NCI-H2227 (cell line): Measurements from ENCODE around the gene NOVA2.
"Not testable (repeated sequence)": the region's sequence is repeated elsewhere in the genome, so short reads cannot be mapped to it uniquely, and the experiment has no call there.

Experiments
- DNase-seq: peaks from one replicate; lab custom pipeline; 2025; ENCODE audit not compliant: unreplicated experiment; lab: John Stamatoyannopoulos, UW

Gene NOVA2

DNA sequence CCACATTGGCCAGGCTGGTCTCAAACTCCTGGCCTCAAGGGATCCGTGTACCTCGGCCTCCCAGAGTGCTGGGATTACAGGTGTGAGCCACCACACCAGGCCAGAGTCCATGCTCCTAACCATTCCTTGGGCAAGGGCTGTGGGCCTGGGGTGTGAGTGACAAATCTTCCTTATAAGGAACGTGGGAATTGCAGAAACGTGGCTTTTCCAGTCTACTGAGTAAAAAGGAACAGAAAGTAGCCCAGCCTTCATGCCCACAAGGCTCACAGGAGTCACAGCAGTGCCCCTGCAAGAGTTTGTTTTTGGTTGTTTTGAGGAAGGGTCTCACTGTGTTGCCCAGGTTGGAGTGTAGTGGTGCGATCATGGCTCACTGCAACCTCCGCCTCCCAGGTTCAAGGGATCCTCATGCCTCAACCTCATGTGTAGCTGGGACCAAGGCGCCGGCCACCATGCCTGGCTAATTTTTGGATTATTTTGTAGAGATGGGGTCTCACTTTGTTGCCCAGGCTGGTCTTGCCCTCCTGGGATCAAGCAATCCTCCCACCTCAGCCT, 76.3 kb downstream of the NOVA2 start:
- DNase-seq: no peak

DNA sequence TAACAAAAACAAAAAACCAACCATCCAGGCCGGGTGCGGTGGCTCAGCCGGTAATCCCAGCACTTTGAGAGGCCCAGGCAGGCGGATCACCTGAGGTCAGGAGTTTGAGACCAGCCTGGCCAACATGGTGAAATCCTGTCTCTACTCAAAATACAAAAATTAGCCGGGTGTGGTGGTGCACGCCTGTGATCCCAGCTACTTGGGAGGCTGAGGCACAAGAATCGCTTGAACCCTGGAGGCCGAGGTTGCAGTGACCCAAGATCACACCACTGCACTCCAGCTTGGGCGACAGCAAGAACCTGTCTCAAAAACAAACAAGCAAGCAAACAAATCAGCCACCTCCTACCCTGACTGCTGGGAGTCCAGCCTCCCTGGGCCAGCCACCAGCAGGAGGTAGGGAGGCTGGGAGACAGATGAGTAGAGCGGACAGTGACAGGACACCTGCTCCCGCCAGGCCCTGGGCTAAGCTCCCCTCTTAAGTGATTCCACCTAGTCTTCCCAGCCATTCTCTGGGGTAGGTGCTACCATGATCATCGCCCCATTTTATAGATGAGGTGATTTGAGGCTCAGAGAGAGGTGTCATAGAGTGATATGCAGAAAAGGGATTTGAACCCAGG, 77.6 kb downstream of the NOVA2 start:
- not testable (repeated sequence) for DNase-seq

DNA sequence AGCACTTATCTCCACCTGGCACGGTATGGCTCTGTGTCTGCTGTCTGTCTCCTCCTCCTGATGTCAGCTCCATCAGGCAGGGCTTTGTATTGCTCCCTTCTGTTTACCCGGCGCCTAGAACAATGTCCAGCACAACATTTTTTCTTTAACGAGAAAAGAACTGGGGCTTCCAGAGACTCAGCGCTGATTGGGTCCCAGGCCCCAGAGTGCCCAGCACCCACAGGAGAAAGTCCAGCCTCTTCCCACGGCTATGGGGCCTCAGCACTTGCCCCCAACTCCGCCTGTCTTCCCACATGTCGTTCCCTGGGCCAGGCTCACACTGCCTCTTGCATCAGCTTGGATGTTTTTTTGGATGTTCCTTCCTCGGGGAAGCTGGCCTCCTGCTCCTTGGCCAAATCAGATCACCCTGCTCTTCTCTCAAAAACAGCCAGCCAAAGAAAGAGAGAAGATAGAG, 78.1 kb downstream of the NOVA2 start:
- no peak for DNase-seq

DNA sequence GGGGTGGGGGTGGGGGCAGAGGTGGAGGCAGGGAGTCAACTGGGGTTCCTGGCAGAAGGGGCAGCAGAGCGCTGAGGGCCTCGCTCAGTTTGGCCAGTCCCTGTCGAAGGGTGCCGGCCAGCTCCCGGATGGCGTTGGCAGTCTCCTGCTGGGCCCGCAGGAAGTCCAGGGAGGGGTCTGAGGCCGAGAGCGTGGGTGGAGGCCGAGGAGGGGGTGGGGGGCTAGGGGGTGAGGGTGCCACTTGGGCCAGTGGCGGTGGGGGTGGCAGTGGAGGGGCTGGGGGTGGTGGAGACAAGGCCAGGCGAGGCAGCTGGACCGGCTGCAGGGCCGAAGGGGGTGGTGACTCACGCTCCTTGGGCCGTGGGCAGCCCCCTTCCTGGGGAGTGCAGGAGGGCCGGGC, 82.8 kb downstream of the NOVA2 start:
- DNase-seq: no peak

DNA sequence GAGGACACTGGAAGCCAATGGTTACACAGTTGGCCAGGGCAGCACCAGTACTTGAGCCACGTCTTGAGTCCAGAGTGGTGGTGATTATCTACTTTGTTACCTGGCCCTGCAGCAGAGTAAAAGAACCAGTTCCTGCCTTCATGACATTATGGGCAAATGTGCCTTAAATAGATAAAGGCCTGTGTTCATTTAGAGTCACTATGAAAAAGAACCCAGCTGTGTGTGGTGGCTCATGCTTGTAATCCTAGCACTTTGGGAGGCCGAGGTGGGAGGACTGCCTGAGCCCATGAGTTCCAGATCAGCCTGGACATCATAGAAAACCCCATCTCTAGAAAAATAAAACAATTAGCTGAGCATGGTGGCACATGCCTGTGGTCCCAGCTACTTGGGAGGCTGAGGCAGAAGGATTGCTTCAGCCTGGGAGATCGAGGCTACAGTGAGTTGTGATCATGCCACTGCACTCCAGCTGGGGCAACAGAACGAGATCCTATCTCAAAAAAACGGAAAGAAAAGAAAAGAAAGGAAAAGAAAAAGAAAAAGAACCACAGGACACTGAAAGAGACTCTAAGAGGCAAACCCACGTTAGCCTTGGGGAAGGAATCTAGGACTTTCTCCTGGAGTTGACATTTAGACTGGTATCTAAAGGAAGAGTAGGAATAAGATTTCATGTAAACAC, 84.3 kb downstream of the NOVA2 start:
- no peak for DNase-seq

DNA sequence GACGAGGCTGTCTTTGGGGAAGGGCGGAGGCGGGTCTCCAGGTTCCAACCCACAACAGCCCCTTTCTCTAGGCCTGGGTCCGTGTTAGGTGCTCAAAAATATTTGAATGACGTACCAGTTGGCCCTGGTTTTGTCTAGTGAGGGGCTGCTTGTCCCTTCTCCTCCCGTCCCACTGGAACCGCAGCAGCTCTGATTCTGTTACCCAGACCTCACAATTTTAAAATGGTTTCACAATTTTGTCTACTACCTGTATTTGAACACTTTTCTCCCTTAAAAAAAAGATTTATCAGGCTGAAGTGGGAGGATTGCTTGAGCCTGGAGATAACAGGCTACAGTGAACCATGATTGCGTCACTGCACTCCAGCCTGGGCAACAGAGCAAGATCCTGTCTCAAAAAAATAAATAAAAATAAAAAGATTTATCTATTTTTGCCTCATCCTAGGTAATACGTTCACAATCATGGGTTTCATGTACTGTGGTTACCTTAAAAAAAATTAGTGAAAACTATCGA, 86.4 kb downstream of the NOVA2 start:
- no peak for DNase-seq

DNA sequence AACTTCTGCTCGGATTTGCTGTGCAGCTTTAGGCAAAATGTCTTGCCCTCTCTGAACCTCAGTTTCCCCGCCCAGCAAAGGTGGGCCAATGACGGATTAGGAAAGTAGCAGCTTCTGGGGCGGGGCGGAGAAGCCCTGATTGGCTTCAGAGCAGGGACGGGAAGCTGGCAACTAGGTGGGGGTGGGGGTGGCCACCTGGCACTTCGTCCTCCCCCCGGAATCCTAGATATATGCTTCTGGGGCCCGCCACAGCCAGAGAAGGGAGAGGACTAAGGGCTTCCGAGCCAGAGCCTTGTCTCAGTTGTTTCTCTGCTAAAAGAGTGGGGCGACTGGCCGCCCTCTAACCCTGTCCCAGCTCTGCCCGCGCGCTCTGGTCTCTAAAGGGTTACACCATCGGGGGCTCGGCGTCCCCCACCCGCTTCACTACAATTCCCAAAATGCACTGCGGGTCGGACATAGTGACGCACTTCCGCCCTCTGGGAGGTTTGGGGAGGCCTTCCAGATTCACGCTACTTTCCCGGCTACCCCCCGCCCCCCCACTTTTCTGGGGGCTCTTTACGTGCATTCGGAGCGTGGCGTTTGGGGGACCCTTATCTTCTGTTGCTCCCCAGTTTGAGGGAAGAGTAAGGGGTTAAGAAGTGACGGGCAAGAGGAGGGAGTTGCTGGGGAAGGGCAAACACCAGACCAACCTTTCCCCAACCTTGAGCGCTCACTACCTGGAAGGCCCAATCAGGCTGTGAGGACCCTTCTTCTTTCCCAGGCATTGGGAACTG, 87.1 kb downstream of the NOVA2 start:
- peak; percentile 92 for DNase-seq

DNA sequence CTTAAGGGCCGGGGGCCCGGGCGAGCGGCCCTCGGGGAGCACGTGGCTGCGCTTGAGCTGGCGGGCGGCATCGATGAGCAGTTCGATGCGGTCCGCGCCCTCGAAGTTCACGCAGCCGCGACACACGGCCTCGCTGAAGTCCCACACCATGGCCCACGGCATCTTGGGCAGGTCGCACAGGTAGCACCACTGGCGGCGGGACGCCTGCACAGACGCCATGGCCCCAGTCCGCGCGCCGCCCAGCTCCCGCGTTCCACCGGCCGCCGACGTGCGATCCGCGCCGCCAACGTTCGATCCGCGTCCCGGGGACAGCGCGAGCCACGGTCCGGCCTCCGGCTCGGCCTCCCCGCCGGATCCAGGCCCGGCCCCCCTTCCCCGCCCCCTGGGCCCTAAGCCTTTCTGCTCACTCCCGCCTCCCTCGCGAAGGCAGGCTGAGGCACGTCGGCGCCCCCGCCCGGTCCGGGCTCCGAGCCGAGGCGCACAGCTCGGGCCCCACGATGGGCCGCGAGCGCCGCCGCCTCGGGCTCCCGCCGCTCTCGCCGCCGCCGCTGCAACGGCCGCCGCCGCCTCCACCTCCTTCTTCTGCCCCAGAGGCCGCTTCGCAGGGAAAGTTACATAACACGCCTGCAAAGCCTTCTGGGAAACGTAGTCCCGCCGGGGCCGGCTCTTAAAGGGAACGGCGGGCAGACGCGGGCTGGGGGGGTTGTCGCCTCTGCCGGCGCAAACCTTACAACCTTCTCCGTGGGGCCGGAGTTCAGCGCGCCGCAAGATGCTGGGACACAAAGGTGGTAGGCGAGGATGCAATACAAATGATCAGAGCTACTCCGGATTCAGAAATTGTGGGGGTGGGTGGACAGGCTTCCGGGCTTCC, 87.9 kb downstream of the NOVA2 start, which contains the start of gene IRF2BP1:
IRF2BP1 (minus strand) TSS at position 586 of the 871 bp plus-strand sequence; CDS start at position 219, 367 bp downstream.
- peak; percentile 92 for DNase-seq

DNA sequence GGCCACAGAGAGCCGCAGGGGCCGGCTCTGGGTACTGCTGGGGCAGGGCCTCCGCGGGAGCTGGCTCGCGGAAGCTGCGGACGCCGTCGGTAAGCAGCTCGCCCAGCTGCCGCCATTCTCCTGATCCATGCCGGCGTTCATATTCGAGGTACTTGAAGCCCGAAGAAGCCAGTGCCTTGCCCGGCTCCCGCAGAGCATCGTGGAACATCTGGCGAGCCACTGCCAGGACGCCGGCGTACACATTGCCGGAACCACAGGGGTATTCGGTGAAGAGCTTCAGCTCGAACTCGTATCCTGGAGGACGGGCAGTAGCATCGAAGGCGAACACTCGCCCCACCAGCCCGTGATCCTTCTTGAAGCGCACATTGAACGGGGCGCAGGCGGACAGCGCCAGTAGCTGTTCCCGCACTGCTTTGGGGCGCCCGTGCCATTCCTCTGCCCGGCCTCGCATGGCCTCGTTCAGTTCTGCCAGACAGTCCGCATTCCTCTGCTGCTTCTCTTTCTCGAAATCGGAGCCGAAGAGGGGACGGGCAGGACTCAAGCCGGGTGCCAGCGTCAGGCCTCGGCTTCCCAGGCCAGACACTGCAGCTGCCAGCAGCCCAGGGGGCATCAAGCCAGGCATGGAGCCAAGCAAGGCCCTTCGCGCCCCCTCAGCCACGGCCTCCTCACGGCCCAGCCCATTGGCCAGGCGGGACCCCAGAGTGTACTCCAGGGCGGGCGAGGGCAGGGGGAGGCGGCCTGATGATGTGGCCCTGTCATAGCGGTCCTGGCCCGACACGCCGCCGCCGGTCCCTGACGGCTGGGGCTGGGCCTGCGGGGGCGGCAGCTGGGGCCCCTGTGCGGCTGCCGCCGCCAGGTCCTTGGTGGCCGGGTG, 88.7 kb downstream of the NOVA2 start:
- DNase-seq: no peak

DNA sequence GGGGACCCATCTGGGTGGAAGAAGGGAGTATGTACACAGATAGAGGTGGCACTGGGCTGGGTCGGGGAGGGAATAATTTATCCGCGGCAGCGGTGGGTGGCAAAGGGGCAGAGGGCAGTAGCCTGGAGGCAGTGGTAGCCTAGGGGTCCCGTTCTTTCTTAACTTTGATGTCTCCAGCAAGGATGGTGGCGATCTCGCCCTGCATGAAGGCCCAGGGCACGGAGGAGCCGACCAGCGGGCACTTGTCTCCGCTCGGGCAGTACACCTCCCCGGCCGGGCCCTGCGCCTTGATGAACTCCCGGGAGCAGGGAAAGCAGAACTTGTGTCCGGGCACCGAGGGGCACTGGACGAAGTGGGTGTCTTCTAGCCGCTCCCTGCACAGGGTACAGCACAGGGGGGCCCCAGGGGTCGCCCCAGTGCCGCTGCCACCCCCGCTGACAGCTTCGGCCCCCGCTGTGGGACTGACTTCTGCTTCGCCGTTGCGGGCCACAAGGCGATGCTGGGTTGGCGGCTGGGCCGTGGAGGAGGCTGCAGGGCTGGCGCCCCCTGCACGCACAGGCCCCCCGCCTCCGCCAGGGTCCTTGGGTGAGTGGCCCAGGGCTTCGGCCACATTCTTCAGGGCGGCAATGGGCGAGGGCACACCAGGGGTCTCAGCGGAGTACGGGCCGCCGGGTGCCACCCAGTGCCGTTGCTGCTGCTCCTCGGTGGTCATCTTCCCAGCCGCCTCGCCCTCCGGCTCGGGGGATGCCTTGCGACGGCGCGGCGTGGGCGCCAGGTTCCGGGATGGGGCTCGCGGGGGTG, 89.6 kb downstream of the NOVA2 start:
- DNase-seq: no peak
